HK-2 (cell line): ENCODE measurements around the gene PTPRD.

Source experiments
- DNase-seq: peaks from one replicate; pipeline ENCODE4 v3.0.0-alpha.2; 2018; ENCODE audit not compliant: unreplicated experiment

Gene PTPRD

DNA sequence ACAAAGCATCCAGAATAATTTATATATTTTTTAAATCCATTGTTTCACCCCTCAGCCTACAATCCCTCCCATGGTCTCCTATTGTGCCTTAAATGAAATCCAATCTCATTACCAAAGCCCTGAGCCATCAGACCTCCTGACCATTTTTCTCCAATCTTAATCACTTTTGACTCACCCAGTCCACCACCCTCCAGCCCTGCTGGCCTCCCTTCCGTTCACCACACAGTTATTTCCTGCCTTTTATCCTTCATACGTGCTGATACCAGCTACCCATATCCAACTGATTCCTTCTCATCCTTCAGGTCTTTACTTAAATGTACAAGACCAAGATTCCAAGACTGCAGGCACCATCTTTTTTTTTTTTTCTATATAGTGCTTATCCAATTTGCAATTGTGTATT, 1786.5 kb downstream of the PTPRD start:
- peak; percentile 11 for DNase-seq

DNA sequence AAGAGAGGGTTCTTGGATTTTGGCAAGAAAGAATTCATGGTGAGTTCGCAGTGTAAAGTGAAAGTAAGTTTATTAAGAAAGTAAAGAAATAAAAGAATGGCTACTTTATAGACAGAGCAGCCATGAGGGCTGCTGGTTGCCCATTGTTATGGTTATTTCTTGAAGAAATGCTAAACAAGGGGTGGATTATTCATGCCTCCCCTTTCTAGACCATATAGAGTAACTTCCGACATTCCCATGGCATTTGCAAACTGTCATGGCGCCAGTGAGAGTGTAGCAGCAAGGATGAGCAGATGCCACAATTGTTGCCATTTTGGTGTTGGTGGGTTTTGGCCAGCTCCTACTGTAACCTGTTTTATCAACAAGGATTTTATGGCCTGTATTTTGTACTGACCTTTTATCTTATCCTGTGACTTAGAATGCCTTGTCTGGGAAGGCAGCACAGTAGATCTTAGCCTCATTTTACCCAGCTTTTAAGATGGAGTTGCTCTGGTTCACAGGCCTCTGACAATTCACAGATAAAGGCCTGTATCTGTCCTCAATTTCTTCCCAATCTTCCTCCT, 1787.1 kb downstream of the PTPRD start:
- DNase-seq: no peak

DNA sequence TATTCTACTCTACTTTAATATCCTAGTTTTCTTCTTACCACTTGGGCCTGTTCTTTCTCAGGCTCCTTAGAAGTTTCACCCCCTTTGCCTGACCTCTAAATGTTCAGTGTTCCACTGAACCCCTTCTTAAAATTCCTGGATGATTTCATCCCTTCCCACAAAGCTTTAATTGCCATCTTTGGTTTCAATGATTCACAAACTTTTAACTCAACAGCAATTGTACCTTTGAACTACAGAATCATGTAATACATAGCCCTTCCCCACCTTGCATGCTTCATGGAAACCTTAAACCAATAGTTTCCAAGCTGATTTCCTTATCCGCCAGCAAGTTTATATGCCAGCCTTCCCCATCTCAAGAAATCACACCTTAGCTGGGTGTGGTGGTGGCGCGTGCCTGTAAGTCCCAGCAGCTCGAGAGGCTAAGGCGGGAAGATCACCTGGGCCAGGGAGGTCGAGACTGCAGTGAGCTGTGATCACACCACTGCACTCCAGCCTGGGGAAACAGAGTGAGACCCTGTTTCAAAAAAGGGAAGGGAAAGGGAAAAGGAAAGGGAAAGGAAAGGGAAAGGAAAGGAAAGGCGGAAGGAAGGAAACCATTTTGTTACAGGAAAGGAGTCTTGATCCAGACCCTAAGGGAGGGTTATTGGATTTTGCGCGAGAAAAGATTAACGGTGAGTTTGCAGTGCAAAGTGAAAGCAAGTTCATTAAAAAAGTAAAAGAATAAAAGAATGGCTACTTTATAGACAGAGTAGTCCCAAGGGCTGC, 1789.5 kb downstream of the PTPRD start:
- DNase-seq: peak; percentile 11

DNA sequence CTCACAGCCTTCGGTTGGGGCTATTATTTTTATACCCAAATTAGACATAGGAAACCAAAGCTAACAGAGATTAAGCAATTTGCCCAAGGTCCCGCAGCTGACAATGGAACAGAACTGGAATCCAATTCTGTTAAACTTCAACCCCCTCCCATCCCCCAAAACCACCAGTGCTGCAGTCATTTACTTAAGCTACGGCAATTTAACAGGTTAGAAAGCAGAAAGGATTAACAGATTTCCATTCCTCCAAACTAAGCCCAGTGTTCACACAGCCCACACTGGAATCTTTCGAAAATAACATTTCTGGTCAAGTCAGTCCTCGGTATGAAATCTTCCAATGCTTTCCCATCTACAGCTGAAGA, 1790.2 kb downstream of the PTPRD start:
- DNase-seq: peak; percentile 31

DNA sequence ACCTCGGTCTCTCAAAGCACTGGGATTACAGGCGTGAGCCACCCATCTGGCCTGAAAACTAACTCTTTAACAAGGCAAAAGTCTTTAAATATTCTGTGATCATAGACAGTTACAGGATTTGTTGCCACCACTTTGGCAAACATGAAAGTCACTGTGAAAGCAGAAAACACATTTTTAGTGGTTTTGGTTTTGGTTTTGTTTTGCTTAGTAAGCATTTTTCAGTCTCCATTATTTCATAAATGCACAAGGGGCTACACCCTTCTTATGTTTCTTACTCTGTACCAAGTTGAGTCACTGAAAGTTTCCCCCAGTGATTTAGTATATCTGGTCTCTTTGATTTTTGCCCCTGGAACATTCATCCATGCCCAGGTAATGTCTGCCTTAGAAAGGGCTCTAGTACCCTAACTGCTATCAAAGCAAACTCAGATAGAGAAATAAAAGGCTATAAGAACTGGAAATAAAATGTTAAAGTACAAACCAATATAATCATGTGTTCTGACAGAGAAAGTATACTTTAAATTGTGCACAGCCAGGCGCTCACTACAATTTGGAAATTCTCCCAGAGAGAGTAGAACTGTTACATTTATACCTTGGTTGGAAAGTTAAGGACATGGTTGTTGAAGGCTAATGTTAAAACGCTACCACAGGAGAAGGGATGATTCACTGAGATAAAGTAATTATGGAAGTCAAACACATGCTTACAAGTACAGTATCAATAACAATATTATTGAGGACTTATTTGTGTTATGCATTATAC, 1790.7 kb downstream of the PTPRD start:
- no peak for DNase-seq

DNA sequence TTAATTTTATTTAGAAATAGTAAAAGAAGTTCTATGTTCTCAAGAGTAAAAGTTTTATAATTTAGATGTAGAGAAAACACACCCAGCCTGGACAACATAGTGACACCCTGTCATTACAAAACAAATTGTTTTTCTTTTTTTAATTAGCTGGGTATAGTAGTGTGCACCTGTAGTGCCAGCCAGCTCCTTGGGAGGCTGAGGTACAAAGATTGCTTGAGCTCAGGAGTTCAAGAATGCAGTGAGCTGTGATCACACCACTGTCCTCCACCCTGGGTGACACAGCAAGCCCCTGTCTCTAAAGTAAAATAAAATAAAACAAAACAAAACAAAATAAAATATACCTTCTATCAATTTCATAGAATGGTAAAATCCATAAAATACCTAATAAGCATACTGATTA, 1795.5 kb downstream of the PTPRD start:
- no peak for DNase-seq

DNA sequence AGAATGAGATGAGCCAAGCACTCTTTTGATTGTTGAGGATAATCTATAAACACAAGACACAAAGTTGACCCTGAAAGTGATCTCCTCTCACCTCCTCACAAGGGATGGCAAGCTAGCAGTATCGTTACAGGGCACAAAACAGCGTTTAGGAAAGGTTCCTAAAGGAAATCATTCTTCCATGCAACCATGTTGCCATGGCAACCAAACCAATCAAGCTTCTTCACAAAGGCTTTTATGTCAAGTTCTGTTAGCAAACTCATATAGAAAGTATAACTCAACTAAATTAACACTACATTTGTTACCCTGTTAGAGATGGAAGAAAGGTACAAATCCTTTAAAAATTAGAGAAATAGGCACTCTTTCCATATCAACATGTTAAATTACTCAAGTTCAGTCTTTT, 1796.4 kb downstream of the PTPRD start:
- DNase-seq: no peak

DNA sequence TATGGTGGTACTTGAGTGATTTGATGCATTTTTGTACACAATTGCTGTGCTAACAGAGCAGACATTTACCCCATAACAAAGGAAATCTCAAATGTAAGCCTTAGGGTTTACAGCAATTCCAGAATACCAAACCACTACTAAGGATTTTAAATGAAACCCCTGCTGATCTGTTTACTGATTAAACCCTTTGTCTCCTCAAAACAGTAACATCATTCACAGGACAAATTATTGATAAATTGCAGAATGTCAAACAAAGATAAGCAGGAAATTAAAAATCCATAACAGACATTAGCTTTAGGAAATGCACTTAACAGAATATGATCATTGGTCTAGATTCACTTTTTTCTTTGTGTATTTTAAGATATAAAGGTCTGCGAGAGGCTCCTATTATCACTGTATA, 1796.9 kb downstream of the PTPRD start:
- DNase-seq: no peak

DNA sequence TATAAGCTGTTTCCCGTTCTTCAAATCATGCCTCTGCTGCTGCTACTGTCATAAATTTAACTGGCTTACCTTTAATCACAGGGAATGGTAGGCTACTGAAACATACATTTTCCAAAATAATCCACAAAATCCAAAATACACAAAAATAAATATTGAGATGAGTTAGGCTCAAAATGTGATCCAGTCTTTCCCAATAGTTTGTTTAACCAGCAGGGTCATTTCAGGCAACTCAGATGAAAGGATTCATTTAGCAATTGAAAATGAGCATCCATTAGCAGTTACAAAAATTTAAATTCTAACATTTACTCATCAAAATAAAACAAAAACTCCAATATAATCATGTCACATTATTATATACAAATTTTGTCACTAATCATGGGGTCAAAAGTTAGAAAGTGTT, 1797.6 kb downstream of the PTPRD start:
- DNase-seq: no peak

DNA sequence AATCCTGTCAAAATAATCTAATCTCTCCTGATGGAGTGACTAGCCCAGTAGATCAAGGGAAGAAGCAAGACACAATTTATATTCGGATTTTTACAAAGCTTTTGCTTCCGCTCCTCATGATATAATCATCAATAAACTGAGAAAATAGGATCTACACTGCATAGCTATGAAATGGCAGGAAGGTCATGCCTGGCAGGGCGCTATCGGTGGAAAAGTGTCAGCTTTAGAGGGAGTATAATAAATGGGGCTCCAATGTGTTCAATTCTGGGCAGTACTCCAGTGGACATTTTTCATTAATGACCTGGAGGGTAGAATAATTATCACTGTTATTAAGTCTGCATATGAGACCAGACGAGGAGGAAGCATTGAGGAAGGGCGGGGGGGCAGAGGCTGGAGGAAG, 1799.9 kb downstream of the PTPRD start:
- no peak for DNase-seq

DNA sequence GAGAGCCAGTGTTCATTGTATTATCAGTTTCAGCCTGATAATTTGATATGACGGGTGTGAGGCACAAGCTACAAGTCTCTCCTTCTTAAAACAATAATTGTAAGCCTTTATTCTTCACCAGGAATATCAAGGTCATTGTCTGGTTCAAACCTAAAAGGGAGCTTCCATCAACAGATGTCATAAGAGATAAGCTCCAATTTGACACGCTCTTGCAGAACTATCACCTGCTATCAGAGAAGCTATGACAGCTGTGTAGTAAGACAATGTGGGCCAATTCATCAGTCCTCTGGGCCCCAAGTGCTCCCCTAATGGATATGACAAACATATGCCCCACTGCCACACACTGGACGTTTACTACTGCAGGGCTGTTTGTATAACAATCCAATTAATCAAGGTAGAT, 1803.1 kb downstream of the PTPRD start:
- no peak for DNase-seq

DNA sequence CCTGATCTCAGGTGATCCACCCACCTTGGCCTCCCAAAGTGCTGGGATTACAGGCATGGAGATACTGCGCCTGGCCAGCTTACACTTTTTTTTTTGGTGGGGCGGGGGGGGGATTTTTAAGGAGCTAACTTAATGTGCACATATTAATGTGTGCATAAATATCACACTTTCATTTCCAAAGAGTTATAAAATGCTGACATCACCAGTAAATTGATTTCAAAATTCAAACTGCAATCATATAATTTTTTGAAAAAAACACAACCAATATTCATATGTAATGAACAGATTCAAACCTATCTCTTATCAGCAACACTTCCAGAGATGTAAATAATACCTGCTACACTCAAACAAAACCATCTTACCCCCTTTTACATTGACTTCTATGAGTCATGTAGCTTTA, 1806.7 kb downstream of the PTPRD start:
- DNase-seq: no peak

DNA sequence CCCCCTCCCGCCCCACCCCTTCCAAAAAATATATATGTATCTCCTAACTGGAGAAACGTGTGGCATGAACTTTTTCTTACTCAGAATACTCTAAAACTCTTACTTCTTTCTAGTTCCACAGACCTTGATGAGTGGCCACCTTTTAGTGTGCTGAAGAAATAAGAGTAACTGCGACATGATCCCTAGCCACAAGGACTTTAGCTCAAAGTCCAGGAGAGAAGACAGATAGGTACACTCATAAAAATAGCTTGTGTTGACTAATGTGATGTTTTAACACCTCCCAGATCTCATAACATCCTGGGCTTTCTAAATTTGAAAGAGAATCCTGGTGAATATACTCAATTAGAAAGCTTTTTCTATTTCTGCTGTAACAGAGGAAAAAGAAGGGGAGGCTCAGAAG, 1808.2 kb downstream of the PTPRD start:
- DNase-seq: no peak

DNA sequence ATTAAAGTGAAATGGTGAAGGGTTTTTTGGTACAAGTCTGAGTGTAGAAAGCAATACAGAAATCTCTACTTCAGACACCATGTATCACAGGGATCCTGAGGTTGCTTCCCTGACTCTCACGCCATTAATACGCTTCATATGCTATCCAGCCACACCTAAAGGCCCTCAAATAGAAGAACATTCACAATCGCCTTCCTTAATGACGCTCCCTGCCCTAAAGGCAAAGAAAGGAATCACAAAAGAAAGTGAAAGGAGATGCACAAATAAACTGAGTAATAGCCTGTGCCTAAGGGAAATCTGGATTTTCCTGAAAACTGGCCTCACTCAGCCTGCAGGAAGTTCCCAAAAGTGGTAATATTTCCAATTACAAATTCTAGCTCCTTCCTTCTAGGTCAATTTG, 1810.6 kb downstream of the PTPRD start:
- DNase-seq: no peak

DNA sequence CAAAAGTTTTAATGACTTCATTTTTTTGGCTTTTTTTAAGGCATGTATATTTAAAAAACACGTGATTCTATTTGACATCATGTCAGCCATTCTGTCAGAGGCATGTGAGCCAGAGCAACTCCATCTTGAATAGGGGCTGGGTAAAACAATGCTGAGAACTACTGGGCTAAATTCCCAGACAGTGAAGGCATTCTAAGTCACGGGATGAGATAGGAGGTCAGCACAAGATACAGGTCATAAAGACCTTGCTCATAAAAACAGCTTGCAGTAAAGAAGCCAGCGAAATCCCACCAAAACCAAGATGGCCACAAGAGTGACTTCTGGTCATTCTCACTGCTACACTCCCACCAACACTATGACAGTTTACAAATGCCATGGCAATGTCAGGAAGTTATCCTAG, 1812.6 kb downstream of the PTPRD start:
- DNase-seq: no peak

DNA sequence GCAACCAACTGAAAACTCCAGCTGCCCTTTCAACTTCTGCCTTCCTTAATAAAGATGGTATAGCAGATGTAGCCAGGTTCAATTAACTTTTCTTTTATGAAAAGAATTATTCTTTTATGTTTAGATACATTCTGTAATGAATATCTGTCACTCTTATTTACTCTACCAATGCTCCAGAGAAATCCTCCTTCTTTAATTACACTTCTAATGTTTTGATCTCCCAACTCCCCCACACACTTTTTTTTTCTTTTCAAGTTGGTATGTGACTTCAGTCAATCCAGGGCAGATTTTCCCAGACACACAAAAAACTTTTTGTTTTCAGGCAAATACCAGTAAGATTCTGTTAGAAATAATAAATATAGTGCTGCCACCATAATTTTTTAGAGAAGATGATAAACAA, 1813.2 kb downstream of the PTPRD start:
- DNase-seq: no peak

DNA sequence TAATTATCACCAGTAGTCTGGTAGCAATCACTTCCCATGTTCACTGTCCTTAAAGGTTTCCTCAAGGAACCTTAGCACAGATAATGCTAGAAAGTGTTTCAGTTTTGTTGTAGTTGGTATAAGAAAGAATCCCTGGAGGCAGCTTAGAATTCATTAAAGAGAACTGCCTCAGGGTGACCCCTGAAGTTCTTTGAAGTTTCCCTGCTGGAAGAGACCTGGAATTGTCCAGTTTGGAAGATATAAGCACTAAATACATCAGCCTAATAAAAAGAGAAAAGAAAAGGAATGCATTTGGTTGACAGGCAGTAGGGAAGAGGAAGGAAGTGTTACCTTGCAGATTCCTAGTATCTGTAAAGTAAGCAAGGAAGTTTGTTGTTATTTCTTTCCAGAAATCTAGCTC, 1813.6 kb downstream of the PTPRD start:
- no peak for DNase-seq

DNA sequence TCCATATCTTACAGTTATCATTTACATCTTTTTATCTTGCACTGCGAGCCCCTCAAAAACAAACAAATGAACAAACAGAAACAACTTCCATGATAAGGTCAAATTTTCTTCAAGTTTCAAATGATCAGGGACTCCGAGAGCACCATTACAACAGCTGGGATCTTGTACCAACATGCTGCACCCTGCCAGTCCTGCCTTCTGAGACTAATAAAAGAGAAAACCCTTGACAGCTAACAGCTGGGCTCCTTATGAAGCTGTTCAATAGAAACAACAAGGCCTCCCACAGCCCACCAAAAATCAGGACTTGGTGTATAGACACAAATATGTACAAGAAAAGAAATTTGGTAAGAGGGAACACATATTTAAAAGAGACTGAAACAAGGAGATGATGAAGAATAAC, 1828.0 kb downstream of the PTPRD start:
- no peak for DNase-seq

DNA sequence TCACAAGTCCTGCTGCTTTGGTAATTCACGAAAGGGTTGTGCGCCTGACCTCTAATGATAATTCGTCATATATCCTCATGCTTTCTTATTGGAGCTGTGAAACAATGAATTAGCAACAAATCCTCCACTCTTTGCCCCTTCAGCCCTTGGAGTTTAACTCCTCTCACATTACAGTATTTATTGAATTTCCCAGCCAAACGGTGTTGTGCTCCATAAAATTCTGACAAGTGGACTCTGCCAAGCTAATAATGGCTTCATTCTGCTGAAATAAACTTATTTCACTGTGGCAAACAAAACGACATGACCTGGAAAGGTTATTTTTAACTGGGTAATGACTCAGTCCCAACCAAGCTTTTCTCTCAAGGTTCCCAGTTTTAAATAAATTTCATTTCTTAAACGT, 1828.9 kb downstream of the PTPRD start:
- DNase-seq: no peak

DNA sequence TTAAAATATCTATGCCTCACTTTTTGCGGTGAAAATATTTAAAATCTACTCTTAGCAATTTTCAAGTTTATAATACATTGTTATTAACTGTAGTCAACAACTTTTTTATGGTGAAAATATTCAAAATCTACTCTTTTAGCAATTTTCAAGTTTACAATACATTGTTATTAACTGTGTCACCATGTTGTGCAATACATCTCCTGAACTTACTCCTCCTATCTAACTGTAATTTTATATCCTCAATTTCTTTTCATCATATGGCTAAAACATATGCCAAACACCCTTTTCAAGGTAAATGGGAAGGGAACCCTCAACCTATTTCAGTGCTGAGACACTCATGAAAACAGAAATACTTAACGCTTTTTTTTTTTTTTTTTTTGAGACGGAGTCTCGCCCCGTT, 1830.6 kb downstream of the PTPRD start:
- DNase-seq: no peak

DNA sequence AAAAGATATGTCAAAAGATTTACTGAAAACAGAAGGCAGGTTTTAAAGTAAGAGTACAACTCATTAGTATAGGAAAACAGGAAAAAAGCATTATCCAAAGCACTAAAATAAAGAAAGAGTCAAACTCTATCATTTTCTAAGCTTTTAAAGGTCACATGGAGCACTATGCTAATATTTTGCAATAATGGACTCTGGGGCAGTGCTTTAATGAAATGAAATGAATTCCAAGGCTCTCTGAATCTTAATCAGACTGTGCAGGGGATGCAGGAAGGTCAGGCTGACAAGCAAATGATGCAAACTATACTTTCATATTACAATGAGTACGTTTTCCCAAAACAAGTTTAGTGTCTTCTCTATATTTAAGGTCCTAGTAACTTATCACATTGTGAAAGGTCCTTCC, 1831.3 kb downstream of the PTPRD start:
- DNase-seq: no peak

DNA sequence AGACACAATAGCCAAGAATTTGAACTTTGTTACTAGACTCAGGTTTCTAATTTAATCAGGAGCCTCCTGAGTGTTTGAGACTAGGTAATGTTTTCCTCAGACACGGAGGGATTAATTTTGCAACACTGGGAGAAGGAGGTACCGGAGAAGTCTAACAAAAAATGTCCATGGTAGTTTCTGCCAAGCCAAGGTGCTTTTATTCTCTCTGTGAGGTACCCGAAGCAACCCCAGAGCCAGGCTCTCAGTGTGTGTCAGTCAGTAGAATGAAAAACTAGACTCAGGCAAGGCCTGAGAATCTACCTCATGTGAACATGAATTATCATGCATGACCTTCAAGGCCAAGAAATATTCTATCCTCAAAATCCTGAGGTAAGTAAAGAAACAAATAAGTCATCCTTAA, 1832.4 kb downstream of the PTPRD start:
- DNase-seq: no peak

DNA sequence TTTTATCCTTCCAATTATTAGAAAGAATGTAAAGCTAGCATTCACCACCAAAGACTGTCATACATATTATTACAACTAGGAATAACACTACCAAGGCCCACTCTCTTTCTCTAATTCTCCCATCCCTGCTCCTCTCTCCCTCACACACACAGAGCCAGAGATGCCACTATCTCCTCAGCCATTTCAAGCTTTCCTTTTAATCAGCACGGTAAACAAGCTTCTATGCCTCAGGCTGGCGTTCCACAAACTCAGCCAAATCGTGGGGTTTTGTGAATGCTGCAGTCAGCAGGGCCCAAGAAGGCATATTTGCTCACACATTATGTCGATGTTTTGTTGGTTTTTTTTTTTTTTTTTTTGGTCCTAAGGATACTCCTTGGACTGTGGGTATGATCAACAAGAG, 1833.3 kb downstream of the PTPRD start:
- DNase-seq: no peak
